GM18951 (cell line): ENCODE measurements around the gene LGALS3BP.

ENCODE experiments used
- POLR2A ChIP-seq: IDR thresholded peaks from 4 replicates; pipeline ENCODE4 v1.6.1; 2011; ENCODE audit warnings: mild to moderate bottlenecking; ENCODE audit not compliant: insufficient read length, insufficient read depth; ENCODE audit errors: extremely low read depth
- in situ Hi-C: fragments of 300-500 bp; cut with MboI; formaldehyde crosslinking; loops from one replicate; pipeline ENCODE4 v1.12.0; 2022; ENCODE audit warnings: low sequenced_read_pairs, mixed read lengths, inconsistent platforms; ENCODE audit not compliant: unreplicated experiment

LGALS3BP gene

GRCh38 chr17:78999056-78999768 lies 19.5 kb upstream of the LGALS3BP start:
- TF ChIP-seq POLR2A: no peak
- in situ Hi-C loops: no loop called here

- in situ Hi-C loops: no loop called here
- TF ChIP-seq POLR2A: no peak
Observed at GRCh38 chr17:78998311-78999055, 18.8 kb upstream of the LGALS3BP start.

- in situ Hi-C loops: no loop called here
- no peak for TF ChIP-seq POLR2A
Observed at GRCh38 chr17:78997881-78998280, 18.2 kb upstream of the LGALS3BP start.

- no peak for TF ChIP-seq POLR2A
- in situ Hi-C loops: no loop called here
Observed at GRCh38 chr17:78997231-78997741, 17.6 kb upstream of the LGALS3BP start.

- in situ Hi-C loops: no loop called here
- TF ChIP-seq POLR2A: no peak
Observed at GRCh38 chr17:78996781-78997201, 17.1 kb upstream of the LGALS3BP start.

GRCh38 chr17:78995761-78996451 lies 16.2 kb upstream of the LGALS3BP start:
- TF ChIP-seq POLR2A: no peak
- in situ Hi-C loops: no loop called here

GRCh38 chr17:78995022-78995760 lies 15.5 kb upstream of the LGALS3BP start:
- no peak for TF ChIP-seq POLR2A
- in situ Hi-C loops: no loop called here

- no peak for TF ChIP-seq POLR2A
- in situ Hi-C loops: no loop called here
Observed at GRCh38 chr17:78993981-78994671, 14.4 kb upstream of the LGALS3BP start.

- in situ Hi-C loops: no loop called here
- TF ChIP-seq POLR2A: no peak
Observed at GRCh38 chr17:78993241-78993956, 13.7 kb upstream of the LGALS3BP start.

GRCh38 chr17:78992542-78993212 lies 13.0 kb upstream of the LGALS3BP start:
- in situ Hi-C loops: no loop called here
- no peak for TF ChIP-seq POLR2A

GRCh38 chr17:78991906-78992532 lies 12.3 kb upstream of the LGALS3BP start:
- TF ChIP-seq POLR2A: no peak
- in situ Hi-C loops: no loop called here
